HUES48 (cell line): Measurements from ENCODE around the gene NRN1L.

ENCODE experiments used
- H3K27ac ChIP-seq: one replicate; pipeline ENCODE4 v1.7.0; 2013; ENCODE audit warnings: low read depth, low read length, inconsistent platforms
- H3K27me3 ChIP-seq: 2 replicates; pipeline ENCODE4 v1.6.1; 2013; ENCODE audit warnings: mild to moderate bottlenecking, low read length; ENCODE audit not compliant: control insufficient read depth, insufficient read depth
- H3K36me3 ChIP-seq: 2 replicates; pipeline ENCODE4 v1.6.1; 2013; ENCODE audit warnings: low read length; ENCODE audit not compliant: control insufficient read depth, insufficient read depth
- H3K4me1 ChIP-seq: 2 replicates; pipeline ENCODE4 v1.6.1; 2013; ENCODE audit warnings: mild to moderate bottlenecking, low read length; ENCODE audit not compliant: control insufficient read depth, insufficient read depth
- H3K4me3 ChIP-seq: 2 replicates; pipeline ENCODE4 v1.5.1; 2013; ENCODE audit warnings: mild to moderate bottlenecking, low read depth, low read length
- H3K9ac ChIP-seq: 2 replicates; pipeline ENCODE4 v1.6.1; 2013; ENCODE audit warnings: mild to moderate bottlenecking, low read depth, low read length, moderate library complexity
- H3K9me3 ChIP-seq: 2 replicates; pipeline ENCODE4 v1.6.1; 2013; ENCODE audit warnings: low read length; ENCODE audit not compliant: control insufficient read depth, insufficient read depth

The NRN1L gene

GRCh38 chr16:67874372-67874771 lies 10.3 kb upstream of the NRN1L start:
- no peaks in the 10 kb centered on the region for H3K9me3 ChIP-seq
- peaks cover 2% of the 10 kb centered on the region; the same call in 1 of the 2 replicates for H3K4me1 ChIP-seq
- no peak overlapping the region for H3K9ac ChIP-seq
- no peaks in the 10 kb centered on the region for H3K27me3 ChIP-seq
- peaks cover 64% of the 10 kb centered on the region for H3K36me3 ChIP-seq
- H3K27ac ChIP-seq: no peak overlapping the region
- H3K4me3 ChIP-seq: peak overlapping the region; percentile 95

- H3K4me1 ChIP-seq: peaks cover 2% of the 10 kb centered on the region; the same call in 1 of the 2 replicates
- no peak overlapping the region for H3K4me3 ChIP-seq
- no peak overlapping the region for H3K27ac ChIP-seq
- H3K9ac ChIP-seq: no peak overlapping the region
- H3K36me3 ChIP-seq: peaks cover 65% of the 10 kb centered on the region
- no peaks in the 10 kb centered on the region for H3K9me3 ChIP-seq
- H3K27me3 ChIP-seq: no peaks in the 10 kb centered on the region
Measured at GRCh38 chr16:67877064-67877463, 7.6 kb upstream of the NRN1L start.

DNA sequence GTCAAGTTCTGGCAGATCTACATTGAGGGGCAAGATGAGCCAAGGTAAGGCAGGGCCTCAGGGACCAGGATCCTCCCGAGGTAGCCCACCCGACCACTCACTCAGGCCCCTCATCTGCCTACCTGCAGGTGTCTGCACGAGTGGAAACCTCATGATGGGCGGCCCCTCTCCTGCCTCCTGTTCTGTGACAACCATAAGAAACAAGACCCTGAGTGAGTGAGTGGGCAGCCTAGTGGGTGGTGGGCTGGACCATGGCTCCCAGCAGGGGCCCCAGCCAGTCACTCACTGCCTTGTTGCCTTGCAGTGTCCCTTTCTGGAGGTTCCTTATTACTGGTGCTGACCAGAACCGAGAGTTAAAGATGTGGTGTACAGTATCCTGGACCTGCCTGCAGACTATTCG lies 6.5 kb upstream of the NRN1L start:
- no peak overlapping the region for H3K27ac ChIP-seq
- H3K4me1 ChIP-seq: 0 out of 2 replicates have a peak, but pooled peaks cover 2% of the 10 kb centered on the region
- no peaks in the 10 kb centered on the region for H3K27me3 ChIP-seq
- H3K4me3 ChIP-seq: no peak overlapping the region
- H3K9ac ChIP-seq: no peak overlapping the region
- H3K9me3 ChIP-seq: no peaks in the 10 kb centered on the region
- peaks cover 75% of the 10 kb centered on the region for H3K36me3 ChIP-seq

DNA sequence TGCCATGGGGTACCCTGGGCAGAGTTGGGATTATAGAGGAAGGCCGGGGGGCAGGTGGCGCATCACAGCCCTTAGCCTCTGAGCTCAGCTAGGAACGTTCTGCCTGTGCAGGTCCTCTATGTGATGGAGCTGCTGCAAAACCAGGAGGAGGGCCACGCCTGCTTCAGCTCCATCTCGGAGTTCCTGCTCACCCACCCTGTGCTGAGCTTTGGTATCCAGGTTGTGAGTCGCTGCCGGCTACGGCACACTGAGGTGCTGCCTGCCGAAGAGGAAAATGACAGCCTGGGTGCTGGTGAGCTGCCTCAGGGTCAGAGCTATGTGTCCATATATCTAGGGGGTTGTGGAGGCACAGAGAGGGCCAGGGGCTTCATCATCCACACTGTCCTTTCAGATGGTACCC lies 5.8 kb upstream of the NRN1L start:
- Histone ChIP-seq H3K9ac (no peak overlapping the region), H3K4me1 (peaks cover 2% of the 10 kb centered on the region; the same call in 1 of the 2 replicates), H3K27ac (no peak overlapping the region), H3K36me3 (peaks cover 80% of the 10 kb centered on the region), H3K4me3 (no peak overlapping the region), H3K27me3 (no peaks in the 10 kb centered on the region), H3K9me3 (no peaks in the 10 kb centered on the region)

GRCh38 chr16:67879462-67879861 lies 5.2 kb upstream of the NRN1L start:
- Histone ChIP-seq H3K9ac (no peak overlapping the region), H3K4me1 (peaks cover 3% of the 10 kb centered on the region), H3K36me3 (peaks cover 85% of the 10 kb centered on the region), H3K4me3 (no peak overlapping the region), H3K27ac (no peak overlapping the region), H3K9me3 (no peaks in the 10 kb centered on the region), H3K27me3 (no peaks in the 10 kb centered on the region)

DNA sequence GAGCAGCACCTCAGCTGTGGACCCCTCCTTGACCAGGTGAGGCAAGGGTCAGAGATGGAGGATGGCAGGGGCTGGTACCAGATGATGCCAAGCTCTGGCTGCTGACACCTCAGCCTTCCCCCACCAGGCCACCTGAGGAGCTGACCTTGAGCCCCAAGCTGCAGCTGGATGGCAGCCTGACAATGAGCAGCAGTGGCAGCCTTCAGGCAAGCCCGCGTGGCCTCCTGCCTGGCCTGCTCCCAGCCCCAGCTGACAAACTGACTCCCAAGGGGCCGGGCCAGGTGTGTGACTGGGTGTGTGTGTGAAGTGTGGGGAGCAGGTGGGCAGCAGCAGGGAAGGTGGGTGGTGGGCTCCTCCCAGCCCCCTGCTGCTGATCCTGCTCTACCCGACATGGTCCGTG lies 4.7 kb upstream of the NRN1L start:
- peaks cover 85% of the 10 kb centered on the region for H3K36me3 ChIP-seq
- peaks cover 5% of the 10 kb centered on the region for H3K4me1 ChIP-seq
- no peaks in the 10 kb centered on the region for H3K9me3 ChIP-seq
- H3K27ac ChIP-seq: no peak overlapping the region
- H3K9ac ChIP-seq: no peak overlapping the region
- no peak overlapping the region for H3K4me3 ChIP-seq
- no peaks in the 10 kb centered on the region for H3K27me3 ChIP-seq

DNA sequence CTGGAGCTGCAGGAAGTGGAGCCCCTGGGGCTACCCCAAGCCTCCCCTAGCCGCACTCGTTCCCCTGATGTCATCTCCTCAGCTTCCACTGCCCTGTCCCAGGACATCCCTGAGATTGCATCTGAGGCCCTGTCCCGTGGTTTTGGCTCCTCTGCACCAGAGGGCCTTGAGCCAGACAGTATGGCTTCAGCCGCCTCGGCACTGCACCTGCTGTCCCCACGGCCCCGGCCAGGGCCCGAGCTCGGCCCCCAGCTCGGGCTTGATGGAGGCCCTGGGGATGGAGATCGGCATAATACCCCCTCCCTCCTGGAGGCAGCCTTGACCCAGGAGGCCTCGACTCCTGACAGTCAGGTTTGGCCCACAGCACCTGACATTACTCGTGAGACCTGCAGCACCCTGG lies 4.1 kb upstream of the NRN1L start:
- Histone ChIP-seq H3K27me3 (no peaks in the 10 kb centered on the region), H3K4me1 (peaks cover 11% of the 10 kb centered on the region), H3K9me3 (no peaks in the 10 kb centered on the region), H3K4me3 (no peak overlapping the region), H3K36me3 (peaks cover 85% of the 10 kb centered on the region), H3K9ac (no peak overlapping the region), H3K27ac (no peak overlapping the region)

DNA sequence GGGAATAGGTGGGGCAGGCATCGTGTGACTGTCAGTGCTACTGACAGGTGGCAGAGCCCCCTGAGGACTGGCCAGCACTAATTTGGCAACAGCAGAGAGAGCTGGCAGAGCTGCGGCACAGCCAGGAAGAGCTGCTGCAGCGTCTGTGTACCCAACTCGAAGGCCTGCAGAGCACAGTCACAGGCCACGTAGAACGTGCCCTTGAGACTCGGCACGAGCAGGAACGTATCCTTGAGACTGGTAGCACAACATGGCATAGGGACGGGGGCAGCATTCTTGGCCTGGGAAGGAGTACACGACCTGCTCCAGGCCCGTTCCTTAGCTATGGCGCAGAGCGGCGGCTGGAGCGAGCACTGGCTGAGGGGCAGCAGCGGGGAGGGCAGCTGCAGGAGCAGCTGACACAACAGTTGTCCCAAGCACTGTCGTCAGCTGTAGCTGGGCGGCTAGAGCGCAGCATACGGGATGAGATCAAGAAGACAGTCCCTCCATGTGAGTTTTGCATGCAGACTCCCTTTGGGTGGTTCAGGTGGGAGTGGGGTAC lies 3.0 kb upstream of the NRN1L start:
- Histone ChIP-seq H3K36me3 (peaks cover 75% of the 10 kb centered on the region), H3K27ac (no peak overlapping the region), H3K27me3 (no peaks in the 10 kb centered on the region)

GRCh38 chr16:67882374-67883145 lies 2.1 kb upstream of the NRN1L start:
- no peaks in the 10 kb centered on the region for H3K9me3 ChIP-seq
- peaks cover 18% of the 10 kb centered on the region for H3K4me1 ChIP-seq
- H3K27ac ChIP-seq: no peak overlapping the region
- no peak overlapping the region for H3K9ac ChIP-seq
- H3K27me3 ChIP-seq: no peaks in the 10 kb centered on the region
- H3K36me3 ChIP-seq: peaks cover 67% of the 10 kb centered on the region
- H3K4me3 ChIP-seq: no peak overlapping the region

More for the DNA sequence above, 3.0 kb upstream of the NRN1L start:
- Histone ChIP-seq H3K4me3 (no peak overlapping the region), H3K9me3 (no peaks in the 10 kb centered on the region), H3K4me1 (peaks cover 17% of the 10 kb centered on the region), H3K9ac (no peak overlapping the region)

DNA sequence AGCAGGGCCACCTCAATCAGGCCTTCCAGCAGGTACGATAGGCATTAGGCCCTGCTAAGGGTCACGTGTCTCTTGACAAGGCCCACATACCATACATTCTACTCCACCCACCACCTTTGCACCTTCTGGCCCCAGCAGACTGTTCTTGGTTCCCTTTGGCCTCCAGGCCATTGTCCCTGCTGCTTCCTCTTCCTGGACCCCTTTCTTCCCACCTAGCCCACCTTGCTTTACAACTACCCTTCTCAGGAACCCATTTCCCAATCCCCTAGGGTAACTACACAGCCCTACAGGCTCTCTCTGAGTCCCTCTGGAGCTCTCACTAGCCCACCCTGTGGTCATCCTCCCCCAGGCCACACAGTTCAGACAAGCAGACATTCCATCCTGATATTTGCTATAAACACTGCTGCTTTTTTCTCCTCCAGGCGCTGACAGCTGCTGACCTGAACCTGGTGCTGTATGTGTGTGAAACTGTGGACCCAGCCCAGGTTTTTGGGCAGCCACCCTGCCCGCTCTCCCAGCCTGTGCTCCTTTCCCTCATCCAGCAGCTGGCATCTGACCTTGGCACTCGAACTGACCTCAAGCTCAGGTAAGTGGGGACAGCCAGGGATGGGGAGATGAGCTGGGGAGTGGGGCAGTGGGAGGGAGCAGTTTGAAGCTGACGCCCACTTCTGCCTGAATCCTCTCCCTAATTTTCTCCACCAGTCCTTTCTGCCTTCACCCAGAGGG lies 1.4 kb upstream of the NRN1L start:
- Histone ChIP-seq H3K9ac (no peak overlapping the region), H3K27me3 (no peaks in the 10 kb centered on the region), H3K4me3 (no peak overlapping the region), H3K36me3 (peaks cover 59% of the 10 kb centered on the region), H3K9me3 (no peaks in the 10 kb centered on the region), H3K27ac (no peak overlapping the region), H3K4me1 (peaks cover 18% of the 10 kb centered on the region)

DNA sequence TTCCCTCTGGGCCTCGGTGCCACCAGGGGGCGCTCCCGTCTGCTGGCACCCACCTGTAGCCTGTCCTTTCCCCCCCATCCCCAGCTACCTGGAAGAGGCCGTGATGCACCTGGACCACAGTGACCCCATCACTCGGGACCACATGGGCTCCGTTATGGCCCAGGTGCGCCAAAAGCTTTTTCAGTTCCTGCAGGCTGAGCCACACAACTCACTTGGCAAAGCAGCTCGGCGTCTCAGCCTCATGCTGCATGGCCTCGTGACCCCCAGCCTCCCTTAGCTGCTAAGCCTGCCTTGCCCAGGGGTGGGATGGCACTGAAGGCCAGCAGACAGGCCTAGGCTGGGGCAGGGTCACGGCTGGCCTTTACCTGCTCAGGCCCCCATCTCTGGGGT lies 818 bp upstream of the NRN1L start:
- H3K27ac ChIP-seq: no peak overlapping the region
- peaks cover 54% of the 10 kb centered on the region for H3K36me3 ChIP-seq
- H3K4me3 ChIP-seq: no peak overlapping the region
- no peaks in the 10 kb centered on the region for H3K27me3 ChIP-seq
- no peaks in the 10 kb centered on the region for H3K9me3 ChIP-seq
- H3K4me1 ChIP-seq: peaks cover 18% of the 10 kb centered on the region
- no peak overlapping the region for H3K9ac ChIP-seq
